ENCODE data around the gene MYO5B. TPM values are rescaled to one million over a fixed set of nuclear protein-coding genes. Genes with fewer than 3 reads are reported as not detected.

MYO5B gene
- total and polyA plus RNA-seq, 10 of the 15 experiments (the other 5 are each of a cell fraction or from before 2014, with no cell fraction given), result 2.5 to 4.5 (median 3.3) TPM

- SMC1A ChIA-PET (ENCODE audit: uncharacterized antibody, unreplicated experiment), result no interaction called here
- Histone ChIP-seq H3K4me1 (ENCODE audit: control insufficient read depth, insufficient read depth, low read length) (no peaks in the 10 kb centered on the region), H3K4me3 (no peak overlapping the region), H3K27me3 (replicated peaks in 1 of 2; ENCODE audit: control insufficient read depth in 2 of 2, insufficient read depth in 2 of 2, low read length in 1 of 2) (no peaks in the 10 kb centered on the region; a peak in 2 of 4 replicates), H3K4me2 (ENCODE audit: control insufficient read depth, insufficient read depth) (no peak overlapping the region), H3K79me2 (ENCODE audit: control insufficient read depth, insufficient read depth, low read length) (no peaks in the 10 kb centered on the region), H2AFZ (ENCODE audit: control insufficient read depth, low read depth, low read length) (no peak overlapping the region), H3K36me3 (ENCODE audit: control insufficient read depth in 2 of 2, insufficient read depth in 2 of 2, low read length in 1 of 2) (no peaks in the 10 kb centered on the region), H3K9ac (ENCODE audit: control insufficient read depth, insufficient read depth, low read length) (no peak overlapping the region), H3K27ac (ENCODE audit: control insufficient read depth, insufficient read depth) (no peak overlapping the region), H3K9me3 (replicated peaks; ENCODE audit: control insufficient read depth, insufficient read depth, low read length) (no peaks in the 10 kb centered on the region), H4K20me1 (ENCODE audit: control insufficient read depth, insufficient read depth) (no peaks in the 10 kb centered on the region; the same call in 1 of the 2 replicates)
- BruUV-seq (replicated peaks), result no TSS peak
- POLR2A ChIA-PET, result no interaction called here
- intact Hi-C loops (cut with micrococcal nuclease; ENCODE audit: unreplicated experiment), result loop anchor here (10.0 kb wide), 1 partner anchor 338 kb away; no protein-coding TSS in a partner anchor
- DNase-seq (ENCODE audit: low read depth, low spot score) (no peak), ATAC-seq (no peak), FAIRE-seq (no peak)
- RAD21 ChIA-PET (ENCODE audit: unreplicated experiment), result no interaction called here
- 93% methylated on average over 1 of the region's 1 CpG for WGBS (ENCODE audit: insufficient coverage, insufficient replicate concordance, low lambda C conversion rate, missing lambda C conversion rate)
- in situ Hi-C loops (cut with MboI), result no loop called here
- TF ChIP-seq TBL1XR1 (IDR thresholded peaks at IDR 0.05; ENCODE audit: low read depth, low read length) (no peak), HDAC6 (IDR thresholded peaks at IDR 0.05; ENCODE audit: unreplicated experiment) (no peak), PAX8 (IDR thresholded peaks at IDR 0.05) (no peak), NFIC (IDR thresholded peaks at IDR 0.05; ENCODE audit: low read depth, low read length) (no peak), FOS (IDR thresholded peaks at IDR 0.05; ENCODE audit: borderline replicate concordance, extremely low read depth, insufficient read length) (no peak), ZNF384 (IDR thresholded peaks at IDR 0.05; ENCODE audit: borderline replicate concordance, low read depth, low read length) (no peak), RCOR1 (conservative IDR thresholded peaks at IDR 0.05; ENCODE audit: low read depth, low read length) (no peak), POLR2AphosphoS5 (IDR thresholded peaks at IDR 0.05; ENCODE audit: low read length) (no peak), SREBF2 (IDR thresholded peaks at IDR 0.05; ENCODE audit: low read length) (no peak), SIX5 (IDR thresholded peaks at IDR 0.05; ENCODE audit: low read depth, low read length, severe bottlenecking) (no peak), SMC3 (IDR thresholded peaks at IDR 0.05; ENCODE audit: borderline replicate concordance, low read length) (no peak), PRDM15 (CRISPR knock-in tag; IDR thresholded peaks at IDR 0.05) (no peak), CEBPB (IDR thresholded peaks at IDR 0.05; ENCODE audit: borderline replicate concordance in 1 of 2, low read depth in 2 of 2, low read length in 2 of 2) (no peak), STAT3 (IDR thresholded peaks at IDR 0.05; ENCODE audit: low read depth, low read length) (no peak)
- TF ChIP-seq, protein P1, sequence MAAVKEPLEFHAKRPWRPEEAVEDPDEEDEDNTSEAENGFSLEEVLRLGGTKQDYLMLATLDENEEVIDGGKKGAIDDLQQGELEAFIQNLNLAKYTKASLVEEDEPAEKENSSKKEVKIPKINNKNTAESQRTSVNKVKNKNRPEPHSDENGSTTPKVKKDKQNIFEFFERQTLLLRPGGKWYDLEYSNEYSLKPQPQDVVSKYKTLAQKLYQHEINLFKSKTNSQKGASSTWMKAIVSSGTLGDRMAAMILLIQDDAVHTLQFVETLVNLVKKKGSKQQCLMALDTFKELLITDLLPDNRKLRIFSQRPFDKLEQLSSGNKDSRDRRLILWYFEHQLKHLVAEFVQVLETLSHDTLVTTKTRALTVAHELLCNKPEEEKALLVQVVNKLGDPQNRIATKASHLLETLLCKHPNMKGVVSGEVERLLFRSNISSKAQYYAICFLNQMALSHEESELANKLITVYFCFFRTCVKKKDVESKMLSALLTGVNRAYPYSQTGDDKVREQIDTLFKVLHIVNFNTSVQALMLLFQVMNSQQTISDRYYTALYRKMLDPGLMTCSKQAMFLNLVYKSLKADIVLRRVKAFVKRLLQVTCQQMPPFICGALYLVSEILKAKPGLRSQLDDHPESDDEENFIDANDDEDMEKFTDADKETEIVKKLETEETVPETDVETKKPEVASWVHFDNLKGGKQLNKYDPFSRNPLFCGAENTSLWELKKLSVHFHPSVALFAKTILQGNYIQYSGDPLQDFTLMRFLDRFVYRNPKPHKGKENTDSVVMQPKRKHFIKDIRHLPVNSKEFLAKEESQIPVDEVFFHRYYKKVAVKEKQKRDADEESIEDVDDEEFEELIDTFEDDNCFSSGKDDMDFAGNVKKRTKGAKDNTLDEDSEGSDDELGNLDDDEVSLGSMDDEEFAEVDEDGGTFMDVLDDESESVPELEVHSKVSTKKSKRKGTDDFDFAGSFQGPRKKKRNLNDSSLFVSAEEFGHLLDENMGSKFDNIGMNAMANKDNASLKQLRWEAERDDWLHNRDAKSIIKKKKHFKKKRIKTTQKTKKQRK (IDR thresholded peaks at IDR 0.05; ENCODE audit: low read depth, low read length), result no peak
- CTCF ChIA-PET, result interaction anchor here (2.8 to 4.1 kb wide), 2 partner anchors 8 to 563 kb away, joined by 8 to 23 read pairs; no protein-coding TSS in a partner anchor
These were observed 328.3 kb downstream of the MYO5B start for GRCh38 chr18:49866680-49867079.
